ENCODE results near the gene NKX2-4.
"Not testable (repeated sequence)": the region's sequence is repeated elsewhere in the genome, so short reads cannot be mapped to it uniquely, and the experiment has no call there.

NKX2-4 gene

GRCh38 chr20:21397341-21398108 lies at the start of gene NKX2-4:
Gene NKX2-4 (minus strand): TSS chr20:21397526. CDS start chr20:21397399, 127 bp downstream.
- no peak for DNase-seq

- no peak for DNase-seq
These were observed 40.5 kb upstream of the NKX2-4 start for GRCh38 chr20:21437816-21438215.

- DNase-seq, result no peak
These were observed 39.9 kb upstream of the NKX2-4 start for GRCh38 chr20:21437248-21437647.

- no peak for DNase-seq
These were observed 38.9 kb upstream of the NKX2-4 start for GRCh38 chr20:21436205-21436604.

- no peak for DNase-seq
These were observed 38.2 kb upstream of the NKX2-4 start for GRCh38 chr20:21435576-21435975.

GRCh38 chr20:21433329-21433890 lies 36.1 kb upstream of the NKX2-4 start:
- no peak for DNase-seq

GRCh38 chr20:21432911-21433310 lies 35.6 kb upstream of the NKX2-4 start:
- no peak for DNase-seq

GRCh38 chr20:21430020-21430419 lies 32.7 kb upstream of the NKX2-4 start:
- no peak for DNase-seq

GRCh38 chr20:21424846-21425245 lies 27.5 kb upstream of the NKX2-4 start:
- DNase-seq, result no peak

- DNase-seq, result not testable (repeated sequence)
These were observed 26.4 kb upstream of the NKX2-4 start for GRCh38 chr20:21423712-21424111.

GRCh38 chr20:21421601-21422236 lies 24.4 kb upstream of the NKX2-4 start:
- DNase-seq, result no peak

- DNase-seq, result not testable (repeated sequence)
These were observed 21.8 kb upstream of the NKX2-4 start for GRCh38 chr20:21419147-21419546.

GRCh38 chr20:21413996-21414395 lies 16.7 kb upstream of the NKX2-4 start:
- not testable (repeated sequence) for DNase-seq

- DNase-seq, result no peak
These were observed 14.4 kb upstream of the NKX2-4 start for GRCh38 chr20:21411725-21412124.

- DNase-seq, result no peak
These were observed 1.7 kb upstream of the NKX2-4 start for GRCh38 chr20:21399005-21399475.

- no peak for DNase-seq
These were observed 1.0 kb upstream of the NKX2-4 start for GRCh38 chr20:21398109-21399004.

GRCh38 chr20:21396599-21397340 lies 556 bp downstream of the NKX2-4 start:
- no peak for DNase-seq

GRCh38 chr20:21395666-21396598 lies 1.4 kb downstream of the NKX2-4 start:
- no peak for DNase-seq

- no peak for DNase-seq
These were observed 2.2 kb downstream of the NKX2-4 start for GRCh38 chr20:21395051-21395665.
